Measurements from ENCODE around the gene NFIA. TPM values are rescaled to one million over a fixed set of nuclear protein-coding genes. Genes with fewer than 3 reads are reported as not detected.

Gene NFIA
- total and polyA plus RNA-seq, 9 of the 15 experiments (the other 6 are each of a cell fraction or from before 2014, with no cell fraction given), result 5.3 to 24.9 (median 9.8) TPM

DNA sequence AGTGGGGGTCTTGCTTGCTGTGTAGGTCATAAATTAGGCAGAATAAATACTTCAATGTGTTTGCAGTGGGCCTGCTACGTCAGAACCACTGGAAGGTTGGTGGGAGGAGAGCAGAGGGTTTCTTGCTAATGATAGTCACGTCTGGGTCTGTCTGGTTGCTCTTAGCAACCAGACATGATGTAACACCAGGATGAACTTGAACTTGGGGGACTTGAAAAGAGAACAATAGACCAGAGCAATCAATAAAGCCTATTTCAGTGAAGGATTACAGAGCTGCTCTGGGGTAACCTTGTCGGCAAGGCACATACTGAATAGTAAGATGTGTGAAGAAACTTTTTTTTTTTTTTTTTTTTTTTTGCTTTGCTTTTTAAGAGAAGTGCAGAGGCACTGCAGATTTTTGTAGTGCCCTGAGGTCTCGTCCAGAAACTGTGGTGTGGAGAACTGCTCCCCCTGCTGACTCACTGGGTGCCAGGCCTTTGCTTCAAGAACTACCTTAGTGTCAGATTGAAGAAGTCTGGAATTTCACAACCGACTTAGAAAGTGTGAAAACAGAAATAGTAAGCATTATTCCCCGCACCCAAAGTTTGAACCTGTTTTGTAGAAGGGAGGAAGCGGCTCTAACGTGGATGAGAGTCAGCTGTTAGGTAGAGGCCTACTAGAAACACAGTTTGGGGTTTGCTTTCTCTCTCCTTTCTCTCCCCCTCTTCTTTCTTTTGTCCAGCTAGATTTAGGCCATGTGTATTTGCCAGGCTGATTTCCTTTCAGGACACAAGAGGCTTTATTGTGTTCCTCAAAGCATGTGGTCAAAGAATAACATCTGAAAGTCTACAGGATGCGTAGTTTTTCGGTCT is 371.0 kb downstream of the NFIA start (continued):
- TF ChIP-seq, protein P1, sequence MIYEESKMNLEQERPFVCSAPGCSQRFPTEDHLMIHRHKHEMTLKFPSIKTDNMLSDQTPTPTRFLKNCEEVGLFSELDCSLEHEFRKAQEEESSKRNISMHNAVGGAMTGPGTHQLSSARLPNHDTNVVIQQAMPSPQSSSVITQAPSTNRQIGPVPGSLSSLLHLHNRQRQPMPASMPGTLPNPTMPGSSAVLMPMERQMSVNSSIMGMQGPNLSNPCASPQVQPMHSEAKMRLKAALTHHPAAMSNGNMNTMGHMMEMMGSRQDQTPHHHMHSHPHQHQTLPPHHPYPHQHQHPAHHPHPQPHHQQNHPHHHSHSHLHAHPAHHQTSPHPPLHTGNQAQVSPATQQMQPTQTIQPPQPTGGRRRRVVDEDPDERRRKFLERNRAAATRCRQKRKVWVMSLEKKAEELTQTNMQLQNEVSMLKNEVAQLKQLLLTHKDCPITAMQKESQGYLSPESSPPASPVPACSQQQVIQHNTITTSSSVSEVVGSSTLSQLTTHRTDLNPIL (CRISPR knock-in tag; IDR thresholded peaks at IDR 0.05), result no peak
- TF ChIP-seq ESRRA (IDR thresholded peaks at IDR 0.05; ENCODE audit: borderline replicate concordance, low read depth) (no peak), ZNF239 (CRISPR knock-in tag; IDR thresholded peaks at IDR 0.05) (no peak), RBM39 (optimal IDR thresholded peaks at IDR 0.05; ENCODE audit: low read depth, low read length) (no peak), TAF15 (IDR thresholded peaks at IDR 0.05; ENCODE audit: low read depth, low read length) (no peak), CEBPG (CRISPR knock-in tag; IDR thresholded peaks at IDR 0.05) (peak; percentile 87), CEBPG (tag; conservative IDR thresholded peaks at IDR 0.05 in 1 of 2, IDR thresholded peaks at IDR 0.05 in 1 of 2) (peak; percentile 54 to 93), BHLHE40 (IDR thresholded peaks at IDR 0.05; ENCODE audit: low read length) (peak; percentile 19; the same call in 1 of the 2 replicates), RFX5 (IDR thresholded peaks at IDR 0.05; ENCODE audit: low read depth, low read length) (no peak), KLF16 (IDR thresholded peaks at IDR 0.05) (no peak), EZH2 (IDR thresholded peaks at IDR 0.05; ENCODE audit: borderline replicate concordance, low read depth, low read length) (no peak), ZNF445 (CRISPR knock-in tag; IDR thresholded peaks at IDR 0.05; ENCODE audit: low read depth) (no peak), EP300 (IDR thresholded peaks at IDR 0.05; ENCODE audit: low read length) (no peak), SMAD2 (IDR thresholded peaks at IDR 0.05; ENCODE audit: low read depth, low read length) (no peak), NR2C1 (IDR thresholded peaks at IDR 0.05) (no peak), NR2C1 (tag; IDR thresholded peaks at IDR 0.05) (no peak), STAT5A (IDR thresholded peaks at IDR 0.05; ENCODE audit: borderline replicate concordance, low read length) (no peak), ZNF134 (CRISPR knock-in tag; conservative IDR thresholded peaks at IDR 0.05) (no peak), KDM5B (IDR thresholded peaks at IDR 0.05; ENCODE audit: insufficient replicate concordance, low read depth, low read length) (no peak)
- TF ChIP-seq, protein P2, sequence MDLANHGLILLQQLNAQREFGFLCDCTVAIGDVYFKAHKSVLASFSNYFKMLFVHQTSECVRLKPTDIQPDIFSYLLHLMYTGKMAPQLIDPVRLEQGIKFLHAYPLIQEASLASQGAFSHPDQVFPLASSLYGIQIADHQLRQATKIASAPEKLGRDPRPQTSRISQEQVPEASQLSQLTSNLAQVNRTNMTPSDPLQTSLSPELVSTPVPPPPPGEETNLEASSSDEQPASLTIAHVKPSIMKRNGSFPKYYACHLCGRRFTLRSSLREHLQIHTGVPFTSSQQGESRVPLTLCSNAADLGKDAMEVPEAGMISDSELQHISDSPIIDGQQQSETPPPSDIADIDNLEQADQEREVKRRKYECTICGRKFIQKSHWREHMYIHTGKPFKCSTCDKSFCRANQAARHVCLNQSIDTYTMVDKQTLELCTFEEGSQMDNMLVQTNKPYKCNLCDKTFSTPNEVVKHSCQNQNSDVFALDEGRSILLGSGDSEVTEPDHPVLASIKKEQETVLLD (IDR thresholded peaks at IDR 0.05), result no peak
- TF ChIP-seq, protein P3, sequence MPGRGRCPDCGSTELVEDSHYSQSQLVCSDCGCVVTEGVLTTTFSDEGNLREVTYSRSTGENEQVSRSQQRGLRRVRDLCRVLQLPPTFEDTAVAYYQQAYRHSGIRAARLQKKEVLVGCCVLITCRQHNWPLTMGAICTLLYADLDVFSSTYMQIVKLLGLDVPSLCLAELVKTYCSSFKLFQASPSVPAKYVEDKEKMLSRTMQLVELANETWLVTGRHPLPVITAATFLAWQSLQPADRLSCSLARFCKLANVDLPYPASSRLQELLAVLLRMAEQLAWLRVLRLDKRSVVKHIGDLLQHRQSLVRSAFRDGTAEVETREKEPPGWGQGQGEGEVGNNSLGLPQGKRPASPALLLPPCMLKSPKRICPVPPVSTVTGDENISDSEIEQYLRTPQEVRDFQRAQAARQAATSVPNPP (IDR thresholded peaks at IDR 0.05; ENCODE audit: borderline replicate concordance, insufficient read depth, insufficient read length), result no peak
- TF ChIP-seq, protein P4, sequence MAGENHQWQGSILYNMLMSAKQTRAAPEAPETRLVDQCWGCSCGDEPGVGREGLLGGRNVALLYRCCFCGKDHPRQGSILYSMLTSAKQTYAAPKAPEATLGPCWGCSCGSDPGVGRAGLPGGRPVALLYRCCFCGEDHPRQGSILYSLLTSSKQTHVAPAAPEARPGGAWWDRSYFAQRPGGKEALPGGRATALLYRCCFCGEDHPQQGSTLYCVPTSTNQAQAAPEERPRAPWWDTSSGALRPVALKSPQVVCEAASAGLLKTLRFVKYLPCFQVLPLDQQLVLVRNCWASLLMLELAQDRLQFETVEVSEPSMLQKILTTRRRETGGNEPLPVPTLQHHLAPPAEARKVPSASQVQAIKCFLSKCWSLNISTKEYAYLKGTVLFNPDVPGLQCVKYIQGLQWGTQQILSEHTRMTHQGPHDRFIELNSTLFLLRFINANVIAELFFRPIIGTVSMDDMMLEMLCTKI (IDR thresholded peaks at IDR 0.05; ENCODE audit: partially characterized antibody), result no peak
- TF ChIP-seq, protein P5, sequence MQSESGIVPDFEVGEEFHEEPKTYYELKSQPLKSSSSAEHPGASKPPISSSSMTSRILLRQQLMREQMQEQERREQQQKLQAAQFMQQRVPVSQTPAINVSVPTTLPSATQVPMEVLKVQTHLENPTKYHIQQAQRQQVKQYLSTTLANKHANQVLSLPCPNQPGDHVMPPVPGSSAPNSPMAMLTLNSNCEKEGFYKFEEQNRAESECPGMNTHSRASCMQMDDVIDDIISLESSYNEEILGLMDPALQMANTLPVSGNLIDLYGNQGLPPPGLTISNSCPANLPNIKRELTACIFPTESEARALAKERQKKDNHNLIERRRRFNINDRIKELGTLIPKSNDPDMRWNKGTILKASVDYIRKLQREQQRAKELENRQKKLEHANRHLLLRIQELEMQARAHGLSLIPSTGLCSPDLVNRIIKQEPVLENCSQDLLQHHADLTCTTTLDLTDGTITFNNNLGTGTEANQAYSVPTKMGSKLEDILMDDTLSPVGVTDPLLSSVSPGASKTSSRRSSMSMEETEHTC (IDR thresholded peaks at IDR 0.05), result no peak
